Measurements from ENCODE around the gene EIF6. TPM values are rescaled to one million over a fixed set of nuclear protein-coding genes. Genes with fewer than 3 reads are reported as not detected.

EIF6 gene
- polyA plus RNA-seq, 1 donor from 2014 or later = 143 TPM

- no peak overlapping the region for H3K9ac ChIP-seq (ENCODE audit: low read length)
- no peaks in the 10 kb centered on the region for H3F3A ChIP-seq (ENCODE audit: insufficient read depth, low read length, poor library complexity, severe bottlenecking)
- H3K4me2 ChIP-seq (ENCODE audit: low read length) = no peak overlapping the region
- H3K4me3 ChIP-seq (ENCODE audit: low read length) = no peak overlapping the region
- H3K9me2 ChIP-seq (ENCODE audit: insufficient read depth, low read length) = no peaks in the 10 kb centered on the region
- H3K36me3 ChIP-seq (ENCODE audit: insufficient read depth, low read length) = no peaks in the 10 kb centered on the region
- no peaks in the 10 kb centered on the region for H3K27me3 ChIP-seq (ENCODE audit: insufficient read depth, low read depth, low read length)
- H2AFZ ChIP-seq (ENCODE audit: low read depth, low read length) = no peak overlapping the region
- TF ChIP-seq EZH2 (IDR thresholded peaks at IDR 0.05; ENCODE audit: borderline replicate concordance, insufficient read depth, low read length, poor library complexity, severe bottlenecking) (no peak), POLR2AphosphoS5 (IDR thresholded peaks at IDR 0.05) (no peak), EP300 (conservative IDR thresholded peaks at IDR 0.05; ENCODE audit: poor library complexity, severe bottlenecking) (no peak), RAD21 (conservative IDR thresholded peaks at IDR 0.05) (no peak), REST (IDR thresholded peaks at IDR 0.05; ENCODE audit: borderline replicate concordance) (no peak), CTCF (IDR thresholded peaks at IDR 0.05; ENCODE audit: poor library complexity, severe bottlenecking) (no peak), SMC3 (conservative IDR thresholded peaks at IDR 0.05; ENCODE audit: poor library complexity) (no peak), MXI1 (conservative IDR thresholded peaks at IDR 0.05; ENCODE audit: poor library complexity, severe bottlenecking) (no peak), TAF1 (IDR thresholded peaks at IDR 0.05; ENCODE audit: low read depth) (no peak)
- H4K20me1 ChIP-seq (ENCODE audit: insufficient read depth) = no peaks in the 10 kb centered on the region
- H3K9me3 ChIP-seq (ENCODE audit: low read length) = no peaks in the 10 kb centered on the region
- no peak overlapping the region for H3K27ac ChIP-seq (ENCODE audit: low read length)
- H3K79me2 ChIP-seq (replicated peaks; ENCODE audit: insufficient read depth, low read length) = no peaks in the 10 kb centered on the region
These were observed 9.7 kb upstream of the EIF6 start for GRCh38 chr20:35294293-35294685.

GRCh38 chr20:35293303-35294292, 9.0 kb upstream of the EIF6 start:
- Histone ChIP-seq H3K9me3 (ENCODE audit: low read length) (no peaks in the 10 kb centered on the region), H2AFZ (ENCODE audit: low read depth, low read length) (no peak overlapping the region), H3K36me3 (ENCODE audit: insufficient read depth, low read length) (no peaks in the 10 kb centered on the region), H4K20me1 (ENCODE audit: insufficient read depth) (no peaks in the 10 kb centered on the region), H3F3A (ENCODE audit: insufficient read depth, low read length, poor library complexity, severe bottlenecking) (no peaks in the 10 kb centered on the region), H3K4me2 (ENCODE audit: low read length) (no peak overlapping the region), H3K4me3 (ENCODE audit: low read length) (no peak overlapping the region), H3K27ac (ENCODE audit: low read length) (no peak overlapping the region), H3K9me2 (ENCODE audit: insufficient read depth, low read length) (no peaks in the 10 kb centered on the region), H3K9ac (ENCODE audit: low read length) (no peak overlapping the region), H3K27me3 (ENCODE audit: insufficient read depth, low read depth, low read length) (no peaks in the 10 kb centered on the region), H3K79me2 (replicated peaks; ENCODE audit: insufficient read depth, low read length) (no peaks in the 10 kb centered on the region)
- TF ChIP-seq EZH2 (IDR thresholded peaks at IDR 0.05; ENCODE audit: borderline replicate concordance, insufficient read depth, low read length, poor library complexity, severe bottlenecking) (no peak), TAF1 (IDR thresholded peaks at IDR 0.05; ENCODE audit: low read depth) (no peak), POLR2AphosphoS5 (IDR thresholded peaks at IDR 0.05) (no peak), CTCF (IDR thresholded peaks at IDR 0.05; ENCODE audit: poor library complexity, severe bottlenecking) (no peak), SMC3 (conservative IDR thresholded peaks at IDR 0.05; ENCODE audit: poor library complexity) (no peak), MXI1 (conservative IDR thresholded peaks at IDR 0.05; ENCODE audit: poor library complexity, severe bottlenecking) (no peak)

Data from neural cell (in vitro differentiated cells).